Smooth muscle cell (in vitro differentiated cells): Measurements from ENCODE around the gene EHD2. TPM values are rescaled to one million over a fixed set of nuclear protein-coding genes. Genes with fewer than 3 reads are reported as not detected.

Experiments used
- DNase-seq: peaks from one replicate; lab custom pipeline; 2025; ENCODE audit not compliant: unreplicated experiment; lab: John Stamatoyannopoulos, UW
- H2AFZ ChIP-seq: fragments of 200-600 bp; sonication (generic); 2 replicates; pipeline ENCODE4 v1.6.0; 2016; ENCODE audit warnings: antibody characterized with exemption, low read depth, mild to moderate bottlenecking
- H3F3A ChIP-seq: fragments of 200-600 bp; sonication (generic); 2 replicates; pipeline ENCODE4 v1.6.0; 2017; ENCODE audit warnings: antibody characterized with exemption, low read depth
- H3K27ac ChIP-seq: fragments of 200-600 bp; sonication (generic); 2 replicates; pipeline ENCODE4 v1.5.1; 2016; ENCODE audit warnings: low read depth, mild to moderate bottlenecking
- H3K27me3 ChIP-seq: fragments of 200-600 bp; sonication (generic); 2 replicates; pipeline ENCODE4 v1.6.1; 2016; ENCODE audit warnings: low read depth, mild to moderate bottlenecking
- H3K36me3 ChIP-seq: fragments of 200-600 bp; sonication (generic); 2 replicates; pipeline ENCODE4 v1.5.1; 2016; ENCODE audit warnings: low read depth
- H3K4me1 ChIP-seq: fragments of 200-600 bp; sonication (generic); 2 replicates; pipeline ENCODE4 v1.5.1; 2016; ENCODE audit warnings: low read depth
- H3K4me2 ChIP-seq: fragments of 200-600 bp; sonication (generic); 2 replicates; pipeline ENCODE4 v1.6.0; 2016; ENCODE audit warnings: mild to moderate bottlenecking
- H3K4me3 ChIP-seq: fragments of 200-600 bp; sonication (generic); 2 replicates; pipeline ENCODE4 v1.5.1; 2016; ENCODE audit warnings: mild to moderate bottlenecking
- H3K79me2 ChIP-seq: fragments of 200-600 bp; sonication (generic); 2 replicates; pipeline ENCODE4 v1.6.0; 2016; ENCODE audit warnings: low read depth, mild to moderate bottlenecking
- H3K9ac ChIP-seq: fragments of 200-600 bp; sonication (generic); 2 replicates; pipeline ENCODE4 v1.6.0; 2016; ENCODE audit warnings: low read depth
- H3K9me3 ChIP-seq: fragments of 200-600 bp; sonication (generic); replicated peaks from 2 replicates; pipeline ENCODE4 v1.5.1; 2016; ENCODE audit warnings: low read depth
- H4K20me1 ChIP-seq: fragments of 200-600 bp; sonication (generic); 2 replicates; pipeline ENCODE4 v1.6.0; 2016; ENCODE audit warnings: low read depth
- WGBS: methylation state at CpG from one replicate; pipeline ENCODE4 v1.1.7; 2016; ENCODE audit warnings: low lambda C conversion rate; 5-methylcytosine and 5-hydroxymethylcytosine counted together
- polyA plus RNA-seq: library from polyadenylated mRNA; unstranded; fragments of >200 nt; fragmentation: Nextera tagmentation; extraction: Ambion mirVana; gene quantifications from 2 replicates; pipeline ENCODE4 v1.2.1, GENCODE V29; 2016
- total RNA-seq: library from RNA; depleted of rRNA; stranded (reverse); fragments of >200 nt; gene quantifications from 2 replicates; pipeline ENCODE4 v1.2.3, GENCODE V29; 2014
- TF ChIP-seq, protein P1 (sequence below): fragments of 200-600 bp; sonication (generic); IDR thresholded peaks from 2 replicates; pipeline ENCODE4 v1.5.1; 2017; ENCODE audit warnings: borderline replicate concordance, mild to moderate bottlenecking, antibody characterized with exemption; ENCODE audit not compliant: insufficient read depth, poor library complexity, severe bottlenecking

The EHD2 gene
- total and polyA plus RNA-seq, 2 experiments from 2014 or later, result 65.6 to 200 TPM

DNA sequence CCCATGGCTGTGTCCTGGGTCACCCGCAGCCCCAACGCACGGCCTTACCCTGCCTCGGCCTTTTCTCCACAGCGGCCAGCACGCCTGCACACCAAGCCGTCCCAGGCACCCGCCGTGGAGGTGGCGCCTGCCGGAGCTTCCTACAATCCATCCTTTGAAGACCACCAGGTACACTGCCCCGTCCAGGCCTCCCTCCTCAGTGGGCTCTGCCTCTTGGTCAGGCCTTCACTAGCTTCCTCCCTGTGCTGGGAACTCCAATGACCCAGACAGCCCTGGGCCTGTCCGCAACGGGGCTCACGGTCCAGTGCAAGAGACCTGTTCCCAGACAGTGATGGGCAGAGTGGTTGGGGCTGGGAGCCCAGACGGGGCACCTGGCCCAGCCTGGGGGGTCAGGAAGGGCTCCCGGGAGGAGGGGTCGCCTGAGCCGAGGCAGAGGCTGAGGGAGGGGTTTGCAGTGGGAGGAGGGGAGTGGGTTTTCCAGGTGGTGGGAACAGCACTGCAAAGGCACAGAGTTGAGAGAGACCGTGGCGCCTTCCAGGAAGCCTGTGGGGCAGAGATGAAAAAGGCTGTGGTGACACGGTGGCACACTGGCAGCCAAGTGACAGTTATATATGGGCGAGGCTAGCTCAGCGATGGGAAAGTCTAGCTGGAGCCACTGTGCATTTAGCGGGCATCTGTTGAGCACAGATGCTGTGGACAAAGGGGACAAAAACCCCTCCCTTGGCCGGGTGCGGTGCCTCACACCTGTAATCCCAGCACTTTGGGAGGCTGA is 39.4 kb downstream of the EHD2 start:
- H3K27me3 ChIP-seq, result no peaks in the 10 kb centered on the region
- H3K36me3 ChIP-seq, result no peaks in the 10 kb centered on the region
- TF ChIP-seq, protein P1, sequence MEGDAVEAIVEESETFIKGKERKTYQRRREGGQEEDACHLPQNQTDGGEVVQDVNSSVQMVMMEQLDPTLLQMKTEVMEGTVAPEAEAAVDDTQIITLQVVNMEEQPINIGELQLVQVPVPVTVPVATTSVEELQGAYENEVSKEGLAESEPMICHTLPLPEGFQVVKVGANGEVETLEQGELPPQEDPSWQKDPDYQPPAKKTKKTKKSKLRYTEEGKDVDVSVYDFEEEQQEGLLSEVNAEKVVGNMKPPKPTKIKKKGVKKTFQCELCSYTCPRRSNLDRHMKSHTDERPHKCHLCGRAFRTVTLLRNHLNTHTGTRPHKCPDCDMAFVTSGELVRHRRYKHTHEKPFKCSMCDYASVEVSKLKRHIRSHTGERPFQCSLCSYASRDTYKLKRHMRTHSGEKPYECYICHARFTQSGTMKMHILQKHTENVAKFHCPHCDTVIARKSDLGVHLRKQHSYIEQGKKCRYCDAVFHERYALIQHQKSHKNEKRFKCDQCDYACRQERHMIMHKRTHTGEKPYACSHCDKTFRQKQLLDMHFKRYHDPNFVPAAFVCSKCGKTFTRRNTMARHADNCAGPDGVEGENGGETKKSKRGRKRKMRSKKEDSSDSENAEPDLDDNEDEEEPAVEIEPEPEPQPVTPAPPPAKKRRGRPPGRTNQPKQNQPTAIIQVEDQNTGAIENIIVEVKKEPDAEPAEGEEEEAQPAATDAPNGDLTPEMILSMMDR, result no peak
- peaks cover 48% of the 10 kb centered on the region for H4K20me1 ChIP-seq
- H3F3A ChIP-seq, result no peaks in the 10 kb centered on the region
- 98% methylated on average over 24 of the region's 27 CpGs for WGBS
- DNase-seq, result no peak
- no peaks in the 10 kb centered on the region for H3K9me3 ChIP-seq
- H3K4me2 ChIP-seq, result no peak overlapping the region
- no peak overlapping the region for H3K9ac ChIP-seq
- peaks cover 16% of the 10 kb centered on the region for H3K79me2 ChIP-seq
- H2AFZ ChIP-seq, result no peak overlapping the region
- no peak overlapping the region for H3K4me3 ChIP-seq
- no peaks in the 10 kb centered on the region for H3K4me1 ChIP-seq
- no peak overlapping the region for H3K27ac ChIP-seq

DNA sequence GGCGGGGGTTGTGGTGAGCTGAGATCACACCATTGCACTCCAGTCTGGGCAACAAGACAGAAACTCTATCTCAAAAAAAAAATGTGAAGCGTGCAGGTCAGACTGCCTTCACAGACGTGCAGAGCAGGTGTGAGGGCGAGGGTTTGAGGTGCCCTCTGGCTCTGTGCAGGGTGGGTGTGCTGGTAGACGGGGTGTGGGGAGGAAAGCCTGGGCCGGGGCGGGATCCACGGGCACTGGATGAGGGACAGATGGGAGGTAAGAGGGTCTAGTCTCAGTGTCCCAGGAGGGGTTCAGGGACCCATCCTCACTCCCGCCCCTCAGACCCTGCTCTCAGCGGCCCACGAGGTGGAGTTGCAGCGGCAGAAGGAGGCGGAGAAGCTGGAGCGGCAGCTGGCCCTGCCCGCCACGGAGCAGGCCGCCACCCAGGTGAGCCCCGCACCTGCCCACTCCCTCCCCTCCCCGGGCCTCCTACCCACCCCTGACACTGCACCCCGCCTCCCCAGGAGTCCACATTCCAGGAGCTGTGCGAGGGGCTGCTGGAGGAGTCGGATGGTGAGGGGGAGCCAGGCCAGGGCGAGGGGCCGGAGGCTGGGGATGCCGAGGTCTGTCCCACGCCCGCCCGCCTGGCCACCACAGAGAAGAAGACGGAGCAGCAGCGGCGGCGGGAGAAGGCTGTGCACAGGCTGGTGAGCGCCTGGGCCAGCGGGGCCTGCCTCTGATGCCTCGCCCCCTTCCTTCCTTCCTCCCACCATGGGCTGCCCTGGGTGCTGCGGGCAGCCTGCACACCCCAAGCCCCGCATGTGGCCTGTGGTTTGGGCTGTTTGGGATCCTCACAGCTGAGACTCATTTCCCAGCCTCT is 41.2 kb downstream of the EHD2 start:
- H3K4me3 ChIP-seq, result no peak overlapping the region
- no peak overlapping the region for H3K9ac ChIP-seq
- H3K9me3 ChIP-seq, result no peaks in the 10 kb centered on the region
- H3K4me1 ChIP-seq, result no peaks in the 10 kb centered on the region
- H3K27ac ChIP-seq, result no peak overlapping the region
- whole genome bisulfite sequencing, result 97% methylated on average over 31 of the region's 37 CpGs
- TF ChIP-seq, protein P1, result no peak
- H4K20me1 ChIP-seq, result peaks cover 38% of the 10 kb centered on the region
- no peak for DNase-seq
- H3K79me2 ChIP-seq, result peaks cover under 1% of the 10 kb centered on the region
- H3K36me3 ChIP-seq, result peaks cover 3% of the 10 kb centered on the region
- no peak overlapping the region for H2AFZ ChIP-seq
- no peak overlapping the region for H3K4me2 ChIP-seq
- H3K27me3 ChIP-seq, result no peaks in the 10 kb centered on the region
- no peaks in the 10 kb centered on the region for H3F3A ChIP-seq

DNA sequence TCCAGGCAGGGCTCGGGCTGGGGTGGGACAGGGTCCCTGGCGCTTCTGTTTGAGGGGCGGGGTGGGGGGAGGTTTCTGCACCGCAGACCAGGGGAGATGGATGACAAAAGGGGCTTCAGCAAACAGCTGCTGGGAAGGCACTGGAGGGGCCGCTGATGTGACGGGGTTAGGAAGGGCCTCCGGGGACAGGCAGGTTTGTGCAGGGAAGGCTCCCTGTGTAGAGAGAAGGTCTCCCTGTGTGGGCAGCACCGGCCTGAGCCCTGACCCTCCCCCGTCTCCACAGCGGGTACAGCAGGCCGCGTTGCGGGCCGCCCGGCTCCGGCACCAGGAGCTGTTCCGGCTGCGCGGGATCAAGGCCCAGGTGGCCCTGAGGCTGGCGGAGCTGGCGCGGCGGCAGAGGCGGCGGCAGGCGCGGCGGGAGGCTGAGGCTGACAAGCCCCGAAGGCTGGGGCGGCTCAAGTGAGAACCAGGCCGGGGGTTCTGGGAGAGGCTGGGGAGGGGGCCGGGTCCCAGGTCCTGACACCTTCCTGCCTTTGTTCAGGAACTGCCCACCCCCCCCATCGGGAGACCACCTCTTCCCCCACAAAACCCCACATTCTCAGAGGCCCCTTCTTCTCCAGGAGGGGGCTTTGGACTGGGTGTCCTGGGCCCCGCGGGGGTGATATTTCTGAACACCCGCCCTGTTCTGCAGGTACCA is 42.0 kb downstream of the EHD2 start:
- TF ChIP-seq, protein P1, result no peak
- H3K9ac ChIP-seq, result no peak overlapping the region
- no peak overlapping the region for H3K4me3 ChIP-seq
- DNase-seq, result no peak
- no peaks in the 10 kb centered on the region for H3K27me3 ChIP-seq
- H3K4me1 ChIP-seq, result no peaks in the 10 kb centered on the region
- H3K9me3 ChIP-seq, result no peaks in the 10 kb centered on the region
- WGBS, result 96% methylated on average over 21 of the region's 36 CpGs
- H4K20me1 ChIP-seq, result peaks cover 30% of the 10 kb centered on the region
- no peaks in the 10 kb centered on the region for H3K79me2 ChIP-seq
- no peak overlapping the region for H2AFZ ChIP-seq
- no peak overlapping the region for H3K27ac ChIP-seq
- peaks cover 3% of the 10 kb centered on the region for H3K36me3 ChIP-seq
- no peaks in the 10 kb centered on the region for H3F3A ChIP-seq
- no peak overlapping the region for H3K4me2 ChIP-seq
